HG03196 (cell line): ENCODE measurements around the gene PIP5KL1.

Experiments
- ATAC-seq: cut with Tn5 transposase; IDR thresholded peaks from one replicate; pipeline ENCODE4 v1.9.1; 2021; ENCODE audit not compliant: unreplicated experiment

The PIP5KL1 gene

GRCh38 chr9:127968700-127969383 lies 38.3 kb upstream of the PIP5KL1 start:
- no peak for ATAC-seq

- ATAC-seq: no peak
Measured at GRCh38 chr9:127968042-127968441, 37.5 kb upstream of the PIP5KL1 start.

- ATAC-seq: no peak
Measured at GRCh38 chr9:127967151-127967809, 36.7 kb upstream of the PIP5KL1 start.

GRCh38 chr9:127966416-127967150 lies 36.0 kb upstream of the PIP5KL1 start:
- ATAC-seq: no peak

GRCh38 chr9:127965953-127966352 lies 35.4 kb upstream of the PIP5KL1 start:
- ATAC-seq: no peak

GRCh38 chr9:127963359-127964064 lies 32.9 kb upstream of the PIP5KL1 start:
- ATAC-seq: no peak

- ATAC-seq: no peak
Measured at GRCh38 chr9:127963041-127963358, 32.4 kb upstream of the PIP5KL1 start.

GRCh38 chr9:127962278-127962677 lies 31.7 kb upstream of the PIP5KL1 start:
- ATAC-seq: no peak

- no peak for ATAC-seq
Measured at GRCh38 chr9:127961613-127962155, 31.1 kb upstream of the PIP5KL1 start.

GRCh38 chr9:127961155-127961490 lies 30.5 kb upstream of the PIP5KL1 start:
- ATAC-seq: no peak

- ATAC-seq: no peak
Measured at GRCh38 chr9:127960410-127961154, 30.0 kb upstream of the PIP5KL1 start.

- ATAC-seq: no peak
Measured at GRCh38 chr9:127959841-127960409, 29.3 kb upstream of the PIP5KL1 start.

GRCh38 chr9:127959398-127959797 lies 28.8 kb upstream of the PIP5KL1 start:
- no peak for ATAC-seq

- ATAC-seq: no peak
Measured at GRCh38 chr9:127958728-127959127, 28.2 kb upstream of the PIP5KL1 start.

GRCh38 chr9:127955294-127956015 lies 24.9 kb upstream of the PIP5KL1 start:
- no peak for ATAC-seq

- ATAC-seq: no peak
Measured at GRCh38 chr9:127954831-127955293, 24.3 kb upstream of the PIP5KL1 start.

- no peak for ATAC-seq
Measured at GRCh38 chr9:127953768-127954505, 23.4 kb upstream of the PIP5KL1 start.

- no peak for ATAC-seq
Measured at GRCh38 chr9:127953154-127953553, 22.6 kb upstream of the PIP5KL1 start.
